CD4-positive, alpha-beta T cell (primary cell): Measurements from ENCODE around the gene NEK7. TPM values are rescaled to one million over a fixed set of nuclear protein-coding genes. Genes with fewer than 3 reads are reported as not detected.

Experiments used
- ATAC-seq: fragments of 200-7000 bp; cut with Tn5 transposase; one replicate; pipeline ENCODE4 v1.10.0; 2022; ENCODE audit warnings: mild to moderate bottlenecking; ENCODE audit not compliant: poor library complexity
- CTCF ChIA-PET: fragments of 350-600 bp; sonication (Branson Sonifier 250); formaldehyde crosslinking; loops from one replicate; lab custom pipeline; 2021; ENCODE audit warnings: antibody characterized with exemption, inconsistent platforms; lab: Charles Lee
- POLR2A ChIA-PET: fragments of 350-600 bp; sonication (Branson Sonifier 250); formaldehyde crosslinking; loops from one replicate; lab custom pipeline; 2021; ENCODE audit warnings: antibody characterized with exemption, inconsistent platforms; lab: Charles Lee
- DNase-seq, 14 experiments: peaks; one replicate each; pipeline ENCODE4 v3.0.0-alpha.2; 2013 to 2020; ENCODE audit warnings: mixed read lengths in 2 of 14
- H3K27ac ChIP-seq, 2 donors: one replicate each; pipeline versions ENCODE4 v1.5.1 to v1.7.0; 2013; ENCODE audit warnings: low read length in 2 of 2, low read depth in 1 of 2, mild to moderate bottlenecking in 1 of 2
- H3K27me3 ChIP-seq, 2 experiments: 1 replicate in 1 of 2; 2 replicates in 1 of 2; pipeline versions ENCODE4 v1.6.1 to v1.7.0; 2013; ENCODE audit warnings: low read length in 2 of 2, control low read depth in 1 of 2, mild to moderate bottlenecking in 1 of 2, moderate library complexity in 1 of 2; ENCODE audit not compliant: insufficient read depth in 2 of 2, control insufficient read depth in 1 of 2
- H3K36me3 ChIP-seq: one replicate; pipeline ENCODE4 v1.6.1; 2013; ENCODE audit warnings: low read length, control low read depth; ENCODE audit not compliant: insufficient read depth
- H3K4me1 ChIP-seq: one replicate; pipeline ENCODE4 v1.6.1; 2013; ENCODE audit warnings: low read length, control low read depth; ENCODE audit not compliant: insufficient read depth
- H3K4me3 ChIP-seq: one replicate; pipeline ENCODE4 v1.5.1; 2013; ENCODE audit warnings: mild to moderate bottlenecking, low read length, moderate library complexity
- H3K9me3 ChIP-seq, 2 experiments: 1 replicate in 1 of 2; 2 replicates in 1 of 2; pipeline versions ENCODE4 v1.6.1 to v1.7.0; 2013; ENCODE audit warnings: low read length in 2 of 2, mild to moderate bottlenecking in 2 of 2, control low read depth in 1 of 2, moderate library complexity in 1 of 2; ENCODE audit not compliant: control insufficient read depth in 1 of 2, insufficient read depth in 1 of 2
- H3K27ac Mint-ChIP-seq: one replicate; pipeline ENCODE4 v1.8.0; 2020; ENCODE audit warnings: mixed read lengths
- H3K27me3 Mint-ChIP-seq: one replicate; pipeline ENCODE4 v1.8.0; 2021; ENCODE audit warnings: mixed read lengths
- H3K36me3 Mint-ChIP-seq: one replicate; pipeline ENCODE4 v1.8.0; 2021; ENCODE audit warnings: low read depth, mixed read lengths
- H3K4me1 Mint-ChIP-seq: one replicate; pipeline ENCODE4 v1.8.0; 2021; ENCODE audit warnings: low read depth, mixed read lengths
- H3K4me3 Mint-ChIP-seq: one replicate; pipeline ENCODE4 v1.8.0; 2020; ENCODE audit warnings: mild to moderate bottlenecking, mixed read lengths
- H3K9me3 Mint-ChIP-seq: one replicate; pipeline ENCODE4 v1.8.0; 2020; ENCODE audit warnings: mixed read lengths
- intact Hi-C, 2 experiments: fragments of 100-400 bp; cut with DNase I in 1 of 2; cut with micrococcal nuclease in 1 of 2; formaldehyde crosslinking; loops; one replicate each; pipeline versions ENCODE4 v1.15.1 to v1.9.0; 2023 to 2025; cut with DNase I, micrococcal nuclease
- total RNA-seq, 174 experiments: library from RNA in 2 of 174; stranded (reverse) in 2 of 174; gene quantifications; one replicate each; pipeline ENCODE4 v1.2.3 and lab custom pipeline; 2021 to 2026
- TF ChIP-seq, protein P1 (sequence below): fragments of 200-600 bp; IDR thresholded peaks from one replicate; pipeline ENCODE4 v1.8.0; 2022; ENCODE audit warnings: antibody characterized with exemption, mild to moderate bottlenecking

NEK7 gene
- total RNA-seq, 2 experiments from 2014 or later: 11.8 to 13.0 TPM

DNA sequence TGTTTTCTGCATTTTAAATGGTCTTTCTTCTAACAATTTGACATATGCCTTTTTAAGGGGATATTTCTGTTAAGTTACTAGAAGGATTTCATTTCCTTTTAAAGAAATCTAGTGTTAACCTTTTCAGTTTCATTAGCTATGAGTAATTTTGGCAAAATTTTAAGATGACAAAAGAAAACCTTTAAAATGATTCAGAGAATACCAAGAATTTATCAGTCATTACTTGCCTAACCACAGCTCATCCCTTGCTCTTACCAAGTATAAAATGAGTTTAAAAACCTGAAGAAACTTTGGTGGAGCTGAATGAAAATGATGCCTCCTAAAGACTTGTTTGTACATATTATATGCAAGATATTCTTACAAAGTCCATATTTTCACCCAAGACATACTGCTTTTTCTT is 101.7 kb downstream of the NEK7 start:
- Mint-ChIP-seq H3K4me3 (no peak overlapping the region), H3K27ac (no peak overlapping the region), H3K36me3 (peaks cover 5% of the 10 kb centered on the region), H3K9me3 (no peaks in the 10 kb centered on the region), H3K4me1 (peaks cover 66% of the 10 kb centered on the region), H3K27me3 (no peaks in the 10 kb centered on the region)
- POLR2A ChIA-PET: no interaction called here
- DNase-seq (no peak), ATAC-seq (no peak)
- intact Hi-C loops: loop anchor here in 1 of 2 experiments (5.0 kb wide), 1 partner anchor 101 kb away; the partner anchor contains the start of gene NEK7
- CTCF ChIA-PET: no interaction called here
- Histone ChIP-seq H3K27ac (no peak overlapping the region), H3K27me3 (no peaks in the 10 kb centered on the region), H3K9me3 (no peaks in the 10 kb centered on the region), H3K4me3 (no peak overlapping the region), H3K4me1 (peaks cover 3% of the 10 kb centered on the region), H3K36me3 (peaks cover 6% of the 10 kb centered on the region)
- TF ChIP-seq, protein P1, sequence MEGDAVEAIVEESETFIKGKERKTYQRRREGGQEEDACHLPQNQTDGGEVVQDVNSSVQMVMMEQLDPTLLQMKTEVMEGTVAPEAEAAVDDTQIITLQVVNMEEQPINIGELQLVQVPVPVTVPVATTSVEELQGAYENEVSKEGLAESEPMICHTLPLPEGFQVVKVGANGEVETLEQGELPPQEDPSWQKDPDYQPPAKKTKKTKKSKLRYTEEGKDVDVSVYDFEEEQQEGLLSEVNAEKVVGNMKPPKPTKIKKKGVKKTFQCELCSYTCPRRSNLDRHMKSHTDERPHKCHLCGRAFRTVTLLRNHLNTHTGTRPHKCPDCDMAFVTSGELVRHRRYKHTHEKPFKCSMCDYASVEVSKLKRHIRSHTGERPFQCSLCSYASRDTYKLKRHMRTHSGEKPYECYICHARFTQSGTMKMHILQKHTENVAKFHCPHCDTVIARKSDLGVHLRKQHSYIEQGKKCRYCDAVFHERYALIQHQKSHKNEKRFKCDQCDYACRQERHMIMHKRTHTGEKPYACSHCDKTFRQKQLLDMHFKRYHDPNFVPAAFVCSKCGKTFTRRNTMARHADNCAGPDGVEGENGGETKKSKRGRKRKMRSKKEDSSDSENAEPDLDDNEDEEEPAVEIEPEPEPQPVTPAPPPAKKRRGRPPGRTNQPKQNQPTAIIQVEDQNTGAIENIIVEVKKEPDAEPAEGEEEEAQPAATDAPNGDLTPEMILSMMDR: no peak

DNA sequence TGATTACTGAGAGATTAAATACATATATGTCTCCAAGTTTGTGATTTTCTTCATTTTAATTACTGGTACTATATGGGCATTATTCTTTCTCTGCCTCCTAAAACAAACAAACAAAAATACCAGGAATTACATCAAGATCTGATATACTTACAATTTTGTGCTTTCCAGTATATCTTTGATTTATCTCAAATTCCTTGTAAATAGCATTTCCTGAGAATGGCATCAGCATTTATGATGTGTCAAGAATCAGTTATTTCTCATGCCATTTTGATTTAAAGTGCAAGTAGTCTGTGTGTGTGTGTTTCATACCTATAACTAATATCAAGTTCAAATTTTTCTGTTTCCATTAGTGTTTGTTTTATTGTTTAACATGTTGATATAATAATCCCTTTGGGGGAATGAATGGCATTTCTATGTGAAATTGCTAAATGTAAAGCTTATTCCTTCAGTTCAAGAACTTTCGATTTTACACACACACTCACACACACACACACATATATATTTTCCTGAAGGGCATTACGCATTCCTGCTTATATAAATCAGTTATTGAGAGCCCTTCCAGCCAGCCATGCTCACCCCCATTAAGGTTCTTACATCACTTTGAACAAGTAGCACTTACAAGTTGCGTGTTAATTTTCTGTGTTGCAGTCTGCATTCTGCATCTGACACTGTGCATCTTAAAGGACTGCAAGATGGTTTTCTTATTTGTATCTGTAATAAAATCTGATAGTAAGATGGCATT is 102.7 kb downstream of the NEK7 start:
- H3K36me3 Mint-ChIP-seq: peaks cover 5% of the 10 kb centered on the region
- H3K4me3 ChIP-seq: no peak overlapping the region
- intact Hi-C loops: loop anchor here in 1 of 2 experiments (5.0 to 10.0 kb wide), 3 partner anchors 45 to 335 kb away; partner anchors contain the start of gene NEK7
- no peaks in the 10 kb centered on the region for H3K9me3 ChIP-seq
- H3K4me1 Mint-ChIP-seq: peaks cover 59% of the 10 kb centered on the region
- no peaks in the 10 kb centered on the region for H3K27me3 Mint-ChIP-seq
- H3K4me3 Mint-ChIP-seq: no peak overlapping the region
- H3K27ac Mint-ChIP-seq: no peak overlapping the region
- ATAC-seq (no peak), DNase-seq (no peak)
- TF ChIP-seq, protein P1: no peak
- no peaks in the 10 kb centered on the region for H3K4me1 ChIP-seq
- H3K36me3 ChIP-seq: peaks cover 13% of the 10 kb centered on the region
- no peak overlapping the region for H3K27ac ChIP-seq
- H3K9me3 Mint-ChIP-seq: no peaks in the 10 kb centered on the region
- ChIA-PET POLR2A (no interaction called here), CTCF (no interaction called here)
- H3K27me3 ChIP-seq: no peaks in the 10 kb centered on the region

GRCh38 chr1:198261886-198262285 is 105.1 kb downstream of the NEK7 start:
- peaks cover 16% of the 10 kb centered on the region for H3K36me3 Mint-ChIP-seq
- CTCF ChIA-PET: interaction anchor here (1.3 to 1.8 kb wide), 2 partner anchors 12 to 106 kb away, joined by 3 to 4 read pairs; no protein-coding TSS in a partner anchor
- ATAC-seq: no peak
- no peak overlapping the region for H3K4me3 ChIP-seq
- no peaks in the 10 kb centered on the region for H3K4me1 ChIP-seq
- no peaks in the 10 kb centered on the region for H3K9me3 ChIP-seq
- no peak for DNase-seq
- peaks cover 49% of the 10 kb centered on the region for H3K4me1 Mint-ChIP-seq
- no peak overlapping the region for H3K27ac ChIP-seq
- TF ChIP-seq, protein P1: no peak
- no peaks in the 10 kb centered on the region for H3K9me3 Mint-ChIP-seq
- H3K27me3 ChIP-seq: no peaks in the 10 kb centered on the region
- H3K36me3 ChIP-seq: peaks cover 23% of the 10 kb centered on the region
- H3K4me3 Mint-ChIP-seq: no peak overlapping the region
- POLR2A ChIA-PET: interaction anchor here (0.6 to 1.0 kb wide), 2 partner anchors 104 to 122 kb away, joined by 3 read pairs; no protein-coding TSS in a partner anchor
- H3K27me3 Mint-ChIP-seq: no peaks in the 10 kb centered on the region
- H3K27ac Mint-ChIP-seq: no peak overlapping the region
- intact Hi-C loops: loop anchor here in 1 of 2 experiments (10.0 kb wide), 2 partner anchors 47 to 337 kb away; no protein-coding TSS in a partner anchor
